Right cardiac atrium (tissue), 5 donors: ENCODE results near the gene MED28. TPM values are rescaled to one million over a fixed set of nuclear protein-coding genes. Genes with fewer than 3 reads are reported as not detected.
"Not testable (repeated sequence)": the region's sequence is repeated elsewhere in the genome, so short reads cannot be mapped to it uniquely, and the experiment has no call there.

ENCODE experiments used
- ATAC-seq, 2 donors: fragments of 200-7000 bp; cut with Tn5 transposase; one replicate each; pipeline versions ENCODE4 v1.8.0 to v1.9.1; 2020; ENCODE audit warnings: moderate library complexity in 2 of 2, mild to moderate bottlenecking in 1 of 2
- DNase-seq, 3 donors: peaks; one replicate each; pipeline ENCODE4 v3.0.0-alpha.2; 2020
- H3K27ac ChIP-seq: one replicate; pipeline ENCODE4 v1.5.1; 2013; ENCODE audit warnings: mild to moderate bottlenecking, low read length, control low read depth, moderate library complexity
- H3K27me3 ChIP-seq: one replicate; pipeline ENCODE4 v1.6.1; 2013; ENCODE audit not compliant: control insufficient read depth, insufficient read depth
- H3K4me1 ChIP-seq: one replicate; pipeline ENCODE4 v1.6.1; 2013; ENCODE audit warnings: low read length; ENCODE audit not compliant: control insufficient read depth, insufficient read depth
- H3K4me3 ChIP-seq: one replicate; pipeline ENCODE4 v1.5.1; 2013; ENCODE audit warnings: low read length, control low read depth
- H3K9me3 ChIP-seq: one replicate; pipeline ENCODE4 v1.6.1; 2013; ENCODE audit warnings: low read length; ENCODE audit not compliant: control insufficient read depth
- WGBS: extraction: QIAGEN DNeasy Blood & Tissue Kit; methylation state at CpG from one replicate; pipeline ENCODE4 v1.1.7; 2013; 5-methylcytosine and 5-hydroxymethylcytosine counted together
- intact Hi-C, 4 donors: fragments of 100-400 bp; cut with DNase I; formaldehyde crosslinking; loops; one replicate each; pipeline versions ENCODE4 v1.11.0 to v1.14.0; 2022 to 2023
- polyA plus RNA-seq: library from polyadenylated mRNA; stranded (reverse); fragments of 200-250 nt; gene quantifications from one replicate; pipeline ENCODE4 v1.2.3, GENCODE V29; 2013
- total RNA-seq, 4 donors: library from RNA; stranded (reverse); fragmentation: NEBNext Ultra II Directional; extraction: Animal tissue kit (Norgen Biotek cat#: 25700); gene quantifications; one replicate each; pipeline ENCODE4 v1.2.1, GENCODE V29; 2021
- donor health status: healthy with polysubstance abuse.
- donor health status: DM: no; HTN: yes; CAD: no.
- donor health status: DM: no; HTN: no; CAD: no.
- donor health status: DM: no; HTN: yes; CAD: no; lungs with severe emphysema.
- donor health status: DM: yes; HTN: yes; CAD: no.

The MED28 gene
- total and polyA plus RNA-seq, 5 donors, result 10.2 to 34.3 (median 28.2) TPM

DNA sequence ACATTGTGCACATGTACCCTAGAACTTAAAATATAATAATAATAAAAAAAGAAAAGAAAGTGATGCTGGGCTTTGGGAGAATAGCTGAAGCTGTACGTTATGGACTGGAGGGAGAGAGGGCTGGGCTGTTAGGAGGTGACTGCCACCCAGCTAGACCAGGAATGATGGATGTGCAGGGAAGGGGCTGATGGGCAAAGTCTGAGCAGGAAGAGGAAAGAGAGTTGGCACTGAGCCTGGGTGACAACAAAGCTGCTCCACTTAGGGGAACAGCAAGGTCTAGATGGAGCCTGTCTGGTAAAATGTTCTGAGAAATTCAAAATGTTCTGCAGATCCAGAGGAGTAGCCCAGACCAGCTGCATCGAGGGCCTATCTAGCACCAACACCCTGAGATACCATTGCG lies 32.3 kb downstream of the MED28 start:
- Histone ChIP-seq H3K4me3 (no peak overlapping the region), H3K4me1 (no peaks in the 10 kb centered on the region), H3K27me3 (no peaks in the 10 kb centered on the region), H3K27ac (no peak overlapping the region), H3K9me3 (no peaks in the 10 kb centered on the region)
- intact Hi-C loops, result no loop called here
- WGBS, result 69% methylated on average over 3 of the region's 3 CpGs
- ATAC-seq (no peak), DNase-seq (no peak)

DNA sequence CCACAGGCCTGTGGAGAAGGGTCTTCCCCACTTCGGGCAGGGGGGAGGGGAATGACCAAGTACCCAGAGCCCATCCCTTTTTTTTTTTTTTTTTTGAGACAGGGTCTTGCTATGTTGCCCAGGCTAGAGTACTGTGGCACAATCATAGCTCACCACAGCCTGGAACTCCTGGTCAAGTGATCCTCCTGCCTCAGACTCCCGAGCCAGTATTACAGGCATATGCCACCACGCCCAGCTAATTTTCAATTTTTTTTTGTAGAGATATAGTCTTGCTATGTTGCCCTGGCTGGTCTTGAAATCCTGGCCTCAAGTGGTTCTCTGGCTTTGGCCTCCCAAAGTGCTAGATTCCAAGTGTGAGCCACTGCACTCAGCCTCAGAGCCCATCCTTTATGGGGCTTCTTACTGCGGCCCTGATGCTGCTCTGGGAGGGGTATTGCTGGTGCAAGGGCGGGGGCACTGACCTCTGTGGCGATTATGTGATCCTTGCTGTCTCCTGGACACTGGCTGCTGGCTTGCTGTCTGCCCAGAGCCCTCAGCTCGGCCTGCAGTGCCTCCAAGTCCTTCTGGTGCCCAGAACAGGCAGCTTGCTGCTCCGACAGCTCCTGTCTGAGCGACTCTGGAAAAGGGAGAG lies 32.9 kb downstream of the MED28 start:
- 86% methylated on average over 9 of the region's 9 CpGs for WGBS
- H3K27me3 ChIP-seq, result no peaks in the 10 kb centered on the region
- no peaks in the 10 kb centered on the region for H3K4me1 ChIP-seq
- DNase-seq (no peak), ATAC-seq (no peak)
- H3K9me3 ChIP-seq, result no peaks in the 10 kb centered on the region
- H3K4me3 ChIP-seq, result no peak overlapping the region
- no peak overlapping the region for H3K27ac ChIP-seq
- intact Hi-C loops, result no loop called here

DNA sequence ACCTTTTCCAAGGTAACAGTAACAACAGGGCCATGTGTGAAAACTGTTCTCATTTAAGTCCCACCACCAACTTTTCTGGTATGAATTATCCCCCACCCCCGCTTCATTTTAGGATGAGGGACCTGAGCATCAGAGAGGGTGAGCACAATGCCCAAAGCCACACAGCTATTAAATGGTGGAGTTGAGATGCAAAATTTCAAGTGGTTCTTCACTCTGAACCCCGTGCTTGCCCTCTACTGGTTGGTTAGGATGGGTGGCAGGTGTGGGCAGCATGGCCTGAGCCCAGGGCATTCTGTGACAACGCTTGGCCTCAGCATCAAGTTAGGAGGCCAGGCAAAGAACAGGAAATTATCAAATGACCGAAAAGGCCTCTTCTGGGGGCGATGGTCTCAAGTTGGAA lies 33.5 kb downstream of the MED28 start:
- DNase-seq, result no peak
- no peak for ATAC-seq
- 81% methylated on average over 5 of the region's 5 CpGs for WGBS
- Histone ChIP-seq H3K4me3 (no peak overlapping the region), H3K4me1 (no peaks in the 10 kb centered on the region), H3K27ac (no peak overlapping the region), H3K27me3 (no peaks in the 10 kb centered on the region), H3K9me3 (no peaks in the 10 kb centered on the region)
- intact Hi-C loops, result no loop called here

DNA sequence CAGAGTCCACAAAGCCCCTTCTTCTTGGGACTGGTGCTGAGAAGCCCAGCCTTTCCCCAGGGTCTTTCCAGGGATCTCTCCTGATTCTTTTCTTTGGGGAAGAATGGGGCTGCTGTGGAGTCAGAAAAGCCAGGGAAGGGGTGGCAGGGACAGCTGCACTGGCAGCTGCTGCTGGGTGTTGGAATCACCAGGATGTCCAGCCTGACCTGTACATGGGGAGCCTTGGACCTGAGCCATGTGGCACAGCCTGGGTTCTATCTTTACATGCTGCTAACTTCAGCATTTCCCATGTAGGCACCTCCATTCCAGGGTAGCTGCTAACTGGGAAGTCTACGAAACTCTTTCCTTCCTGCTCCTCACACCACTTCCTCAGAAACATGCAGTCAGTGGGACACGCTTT lies 36.0 kb downstream of the MED28 start:
- ATAC-seq, result no peak
- 75% methylated on average over 2 of the region's 2 CpGs for WGBS
- no peak overlapping the region for H3K27ac ChIP-seq

DNA sequence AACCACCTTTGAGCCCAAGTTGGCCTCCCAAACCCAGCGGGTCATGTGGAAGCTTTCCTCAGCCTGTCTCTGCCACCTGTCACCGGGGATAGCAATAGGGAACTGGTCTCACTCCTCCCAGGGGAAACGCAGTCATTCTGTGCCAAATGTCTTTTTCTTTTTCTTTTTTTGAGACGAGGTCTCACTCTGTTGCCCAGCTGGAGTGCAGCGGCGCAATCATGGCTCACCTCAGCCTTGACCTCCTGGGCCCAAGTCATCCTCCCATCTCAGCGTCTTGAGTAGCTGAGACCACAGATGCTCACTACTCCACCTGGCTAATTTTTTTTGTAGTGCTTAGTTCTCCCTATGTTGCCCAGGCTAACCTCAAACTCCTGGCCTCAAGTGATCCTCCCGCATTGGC lies 40.3 kb downstream of the MED28 start:
- no peak for DNase-seq
- H3K27me3 ChIP-seq, result no peaks in the 10 kb centered on the region
- intact Hi-C loops, result no loop called here
- ATAC-seq, result no peak
- H3K4me1 ChIP-seq, result no peaks in the 10 kb centered on the region
- H3K27ac ChIP-seq, result no peak overlapping the region
- 82% methylated on average over 8 of the region's 8 CpGs for WGBS
- no peak overlapping the region for H3K4me3 ChIP-seq
- no peaks in the 10 kb centered on the region for H3K9me3 ChIP-seq

More for the DNA sequence above, 36.0 kb downstream of the MED28 start:
- Histone ChIP-seq H3K27me3 (no peaks in the 10 kb centered on the region), H3K9me3 (no peaks in the 10 kb centered on the region), H3K4me3 (no peak overlapping the region), H3K4me1 (no peaks in the 10 kb centered on the region)
- intact Hi-C loops, result no loop called here
- DNase-seq, result no peak

DNA sequence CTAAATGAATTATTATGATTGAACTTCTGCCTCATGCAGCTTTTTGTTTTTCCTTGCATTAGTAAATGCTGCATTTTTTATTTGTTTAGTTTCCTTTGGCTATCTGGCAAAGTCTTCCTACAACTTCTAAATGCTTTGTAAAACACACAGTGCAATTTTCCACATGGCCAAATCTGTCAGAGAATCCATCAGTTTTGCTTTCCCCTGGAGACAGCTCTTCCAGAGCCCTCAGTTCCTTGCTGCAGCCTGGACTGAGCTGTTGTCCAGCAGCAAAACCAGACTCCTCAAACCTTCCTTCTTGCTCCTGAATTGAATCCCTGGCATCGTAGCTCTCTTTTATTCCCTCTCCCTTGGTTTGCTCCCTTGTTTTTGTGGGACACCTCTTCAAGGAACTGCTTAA lies 42.6 kb downstream of the MED28 start:
- no peak for DNase-seq
- ATAC-seq, result no peak
- intact Hi-C loops, result no loop called here
- WGBS, result 84% methylated on average over 1 of the region's 1 CpG
- Histone ChIP-seq H3K4me3 (no peak overlapping the region), H3K27ac (no peak overlapping the region), H3K27me3 (no peaks in the 10 kb centered on the region), H3K4me1 (no peaks in the 10 kb centered on the region), H3K9me3 (no peaks in the 10 kb centered on the region)

DNA sequence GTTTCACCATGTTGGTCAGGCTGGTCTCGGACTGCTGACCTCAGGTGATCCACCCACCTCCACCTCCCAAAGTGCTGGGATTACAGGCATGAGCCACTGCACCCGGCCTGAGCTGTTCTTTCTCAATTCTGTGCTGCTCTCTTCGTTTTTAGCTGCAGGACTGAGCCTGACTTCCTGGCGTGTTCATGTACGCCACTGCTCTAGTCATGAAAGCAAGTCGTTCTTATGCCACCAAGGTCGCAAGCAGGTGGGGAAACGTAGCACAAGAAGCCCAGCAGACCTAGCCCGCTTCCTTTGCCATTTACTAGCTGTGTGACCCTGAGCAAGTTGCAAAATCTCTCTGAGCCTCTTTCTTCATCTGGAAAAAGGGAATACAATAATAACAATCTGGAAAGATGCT lies 43.4 kb downstream of the MED28 start:
- intact Hi-C loops, result no loop called here
- no peak for ATAC-seq
- 80% methylated on average over 9 of the region's 9 CpGs for WGBS

DNA sequence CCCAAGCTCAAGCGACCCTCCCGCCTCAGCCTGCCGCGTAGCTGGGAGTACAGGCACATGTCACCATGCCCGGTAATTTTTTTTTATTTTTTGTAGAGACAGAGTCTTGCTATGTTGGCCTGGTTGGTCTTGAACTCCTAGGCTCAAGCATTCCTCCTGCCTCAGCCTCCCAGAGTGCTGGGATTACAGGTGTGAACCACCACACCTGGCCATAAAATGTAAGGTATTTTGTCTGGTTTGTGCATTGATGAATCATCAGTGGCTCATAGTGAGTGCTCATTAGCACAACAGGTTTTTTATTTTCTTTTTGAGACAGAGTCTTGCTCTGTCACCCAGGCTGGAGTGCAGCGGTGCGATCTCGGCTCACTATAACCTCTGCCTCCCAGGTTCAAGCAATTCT lies 44.8 kb downstream of the MED28 start:
- H3K4me1 ChIP-seq, H3K27ac ChIP-seq, H3K4me3 ChIP-seq, ATAC-seq, intact Hi-C loops, H3K9me3 ChIP-seq, H3K27me3 ChIP-seq, DNase-seq: not testable (repeated sequence)
- 96% methylated on average over 8 of the region's 8 CpGs for WGBS

More for the DNA sequence above, 43.4 kb downstream of the MED28 start:
- no peak overlapping the region for H3K4me3 ChIP-seq
- H3K4me1 ChIP-seq, result no peaks in the 10 kb centered on the region
- H3K27ac ChIP-seq, result no peak overlapping the region
- no peak for DNase-seq
- no peaks in the 10 kb centered on the region for H3K9me3 ChIP-seq
- H3K27me3 ChIP-seq, result no peaks in the 10 kb centered on the region

DNA sequence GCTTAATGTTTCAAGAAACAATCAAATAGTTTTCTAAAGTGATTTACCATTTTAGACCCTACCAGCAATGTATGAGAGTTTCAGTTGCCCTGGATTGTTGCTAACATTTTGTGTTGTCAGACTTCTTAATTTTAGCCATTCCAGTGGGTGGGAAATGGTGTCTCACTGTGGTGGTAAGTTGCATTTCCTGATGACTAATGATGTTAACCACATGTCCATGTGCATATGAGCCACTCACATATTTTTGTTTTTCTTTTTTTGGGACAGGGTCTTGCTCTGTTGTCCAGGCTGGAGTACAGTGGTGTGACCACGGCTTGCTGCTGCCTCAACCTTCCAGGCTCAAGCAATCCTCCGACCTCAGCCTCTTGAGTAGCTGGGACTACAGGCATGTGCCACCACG lies 48.3 kb downstream of the MED28 start:
- H3K27ac ChIP-seq, result no peak overlapping the region
- DNase-seq (no peak), ATAC-seq (no peak)
- intact Hi-C loops, result no loop called here
- no peaks in the 10 kb centered on the region for H3K9me3 ChIP-seq
- no peaks in the 10 kb centered on the region for H3K27me3 ChIP-seq
- H3K4me1 ChIP-seq, result no peaks in the 10 kb centered on the region
- 90% methylated on average over 3 of the region's 3 CpGs for WGBS
- no peak overlapping the region for H3K4me3 ChIP-seq

DNA sequence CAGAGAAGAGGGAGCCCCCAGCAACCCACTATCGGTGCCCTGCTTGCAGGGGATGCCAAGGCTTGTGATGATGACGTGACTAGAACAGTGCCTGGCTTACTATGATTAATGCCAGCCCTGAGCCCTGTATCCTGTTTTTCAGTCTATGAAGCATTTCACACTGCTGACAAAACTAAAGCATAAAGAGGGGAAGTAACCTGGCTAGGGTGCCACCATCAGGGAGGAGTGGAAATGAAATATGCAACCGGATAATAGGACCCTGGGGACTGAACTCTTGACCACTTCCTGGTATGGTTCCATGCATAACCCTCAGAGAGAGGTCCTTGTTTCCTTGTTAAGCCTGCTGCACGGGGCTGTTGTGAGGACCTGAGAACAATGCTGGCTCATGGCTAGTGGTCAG lies 50.3 kb downstream of the MED28 start:
- intact Hi-C loops, result no loop called here
- Histone ChIP-seq H3K27me3 (no peaks in the 10 kb centered on the region), H3K4me1 (no peaks in the 10 kb centered on the region), H3K27ac (no peak overlapping the region), H3K4me3 (no peak overlapping the region), H3K9me3 (no peaks in the 10 kb centered on the region)
- DNase-seq, result no peak
- no peak for ATAC-seq
- WGBS, result 44% methylated on average over 4 of the region's 4 CpGs

DNA sequence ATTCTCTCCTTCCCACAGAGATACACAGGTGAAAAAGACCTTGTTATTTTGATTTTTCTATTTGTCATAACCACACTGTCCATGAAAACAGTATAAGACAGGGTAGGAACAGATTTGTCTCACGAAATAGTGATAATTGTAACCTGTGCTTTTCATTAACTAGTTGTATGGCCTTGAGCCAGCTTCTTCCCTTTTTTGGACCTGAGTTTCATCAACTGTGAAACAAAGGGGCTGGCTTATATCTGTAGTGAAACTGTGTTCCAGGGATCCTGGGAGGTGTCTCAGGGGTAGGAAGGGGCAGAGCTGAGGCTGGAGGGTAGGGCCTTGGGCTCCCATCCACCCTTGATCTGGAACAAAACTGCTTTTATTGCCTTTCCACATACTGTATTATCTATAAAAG lies 50.9 kb downstream of the MED28 start:
- Histone ChIP-seq H3K27ac (no peak overlapping the region), H3K4me1 (no peaks in the 10 kb centered on the region), H3K4me3 (no peak overlapping the region), H3K27me3 (no peaks in the 10 kb centered on the region), H3K9me3 (no peaks in the 10 kb centered on the region)
- intact Hi-C loops, result no loop called here
- ATAC-seq (no peak), DNase-seq (no peak)
- 38% methylated on average over 1 of the region's 1 CpG for WGBS

DNA sequence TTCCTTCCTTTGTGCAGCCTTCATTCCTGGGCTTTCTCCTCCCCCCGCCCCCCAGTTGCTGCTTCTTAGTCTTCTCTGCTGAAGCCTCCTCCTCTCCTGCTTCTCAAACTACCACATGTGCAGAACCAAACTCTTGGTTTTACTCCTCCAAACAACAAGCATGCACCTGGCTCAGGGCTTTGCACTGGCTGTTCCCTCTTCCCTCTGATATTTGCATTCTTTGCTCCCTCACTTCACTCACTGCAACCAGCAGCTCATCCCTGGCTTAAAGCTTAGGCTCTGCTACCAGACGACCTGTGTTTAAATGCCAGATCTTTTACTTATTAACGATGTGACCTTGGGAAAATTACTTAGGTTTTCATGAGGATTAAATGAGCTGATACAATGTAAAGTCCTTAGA lies 51.4 kb downstream of the MED28 start:
- Histone ChIP-seq H3K9me3 (no peaks in the 10 kb centered on the region), H3K27me3 (no peaks in the 10 kb centered on the region), H3K4me3 (no peak overlapping the region), H3K27ac (no peak overlapping the region), H3K4me1 (no peaks in the 10 kb centered on the region)
- intact Hi-C loops, result no loop called here
- 80% methylated on average over 3 of the region's 3 CpGs for WGBS
- DNase-seq (no peak), ATAC-seq (no peak)
